GM12875 (cell line): ENCODE measurements around the gene OAS2.

ENCODE experiments used
- H3K4me3 ChIP-seq: one replicate; pipeline ENCODE4 v1.5.1; 2011; ENCODE audit warnings: low read depth, low read length, control low read depth
- TF ChIP-seq, protein P1 (sequence below): IDR thresholded peaks from 2 replicates; pipeline ENCODE4 v1.5.1; 2011; ENCODE audit warnings: low read depth, mild to moderate bottlenecking, control low read depth, inconsistent platforms, low read length, moderate library complexity, borderline replicate concordance; ENCODE audit not compliant: insufficient read depth

OAS2 gene

DNA sequence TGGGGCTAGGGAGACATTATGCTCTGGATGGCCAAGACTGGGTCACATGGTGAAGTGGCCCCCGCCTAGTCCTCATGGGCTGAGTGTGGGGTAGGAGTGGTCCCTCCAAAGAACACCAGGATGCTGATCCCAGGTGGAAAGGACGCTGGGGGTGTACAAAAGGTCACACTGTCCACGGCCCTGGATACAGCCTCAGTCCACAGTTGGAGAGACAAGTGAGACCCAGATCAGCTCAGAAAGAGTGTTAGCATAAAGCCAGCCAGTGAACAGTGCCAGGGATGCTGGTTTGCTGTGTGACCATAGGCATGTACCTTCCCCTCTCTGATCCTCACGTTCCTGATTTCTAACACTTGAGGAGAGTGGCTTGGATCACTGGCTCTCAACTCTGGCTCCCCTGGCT lies 13.4 kb upstream of the OAS2 start:
- TF ChIP-seq, protein P1, sequence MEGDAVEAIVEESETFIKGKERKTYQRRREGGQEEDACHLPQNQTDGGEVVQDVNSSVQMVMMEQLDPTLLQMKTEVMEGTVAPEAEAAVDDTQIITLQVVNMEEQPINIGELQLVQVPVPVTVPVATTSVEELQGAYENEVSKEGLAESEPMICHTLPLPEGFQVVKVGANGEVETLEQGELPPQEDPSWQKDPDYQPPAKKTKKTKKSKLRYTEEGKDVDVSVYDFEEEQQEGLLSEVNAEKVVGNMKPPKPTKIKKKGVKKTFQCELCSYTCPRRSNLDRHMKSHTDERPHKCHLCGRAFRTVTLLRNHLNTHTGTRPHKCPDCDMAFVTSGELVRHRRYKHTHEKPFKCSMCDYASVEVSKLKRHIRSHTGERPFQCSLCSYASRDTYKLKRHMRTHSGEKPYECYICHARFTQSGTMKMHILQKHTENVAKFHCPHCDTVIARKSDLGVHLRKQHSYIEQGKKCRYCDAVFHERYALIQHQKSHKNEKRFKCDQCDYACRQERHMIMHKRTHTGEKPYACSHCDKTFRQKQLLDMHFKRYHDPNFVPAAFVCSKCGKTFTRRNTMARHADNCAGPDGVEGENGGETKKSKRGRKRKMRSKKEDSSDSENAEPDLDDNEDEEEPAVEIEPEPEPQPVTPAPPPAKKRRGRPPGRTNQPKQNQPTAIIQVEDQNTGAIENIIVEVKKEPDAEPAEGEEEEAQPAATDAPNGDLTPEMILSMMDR: no peak

DNA sequence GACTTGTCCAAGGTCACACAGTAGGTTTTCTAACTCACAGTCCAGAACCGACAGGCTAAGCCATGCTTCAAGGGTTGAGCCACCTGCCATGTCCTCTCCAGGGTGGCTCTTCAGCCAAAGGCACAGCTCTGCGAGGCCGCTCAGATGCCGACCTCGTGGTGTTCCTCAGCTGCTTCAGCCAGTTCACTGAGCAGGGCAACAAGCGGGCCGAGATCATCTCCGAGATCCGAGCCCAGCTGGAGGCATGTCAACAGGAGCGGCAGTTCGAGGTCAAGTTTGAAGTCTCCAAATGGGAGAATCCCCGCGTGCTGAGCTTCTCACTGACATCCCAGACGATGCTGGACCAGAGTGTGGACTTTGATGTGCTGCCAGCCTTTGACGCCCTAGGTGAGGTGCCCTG lies 12.7 kb upstream of the OAS2 start:
- H3K4me3 ChIP-seq: no peak overlapping the region
- TF ChIP-seq, protein P1: no peak

More for the DNA sequence above, 13.4 kb upstream of the OAS2 start:
- H3K4me3 ChIP-seq: no peak overlapping the region

DNA sequence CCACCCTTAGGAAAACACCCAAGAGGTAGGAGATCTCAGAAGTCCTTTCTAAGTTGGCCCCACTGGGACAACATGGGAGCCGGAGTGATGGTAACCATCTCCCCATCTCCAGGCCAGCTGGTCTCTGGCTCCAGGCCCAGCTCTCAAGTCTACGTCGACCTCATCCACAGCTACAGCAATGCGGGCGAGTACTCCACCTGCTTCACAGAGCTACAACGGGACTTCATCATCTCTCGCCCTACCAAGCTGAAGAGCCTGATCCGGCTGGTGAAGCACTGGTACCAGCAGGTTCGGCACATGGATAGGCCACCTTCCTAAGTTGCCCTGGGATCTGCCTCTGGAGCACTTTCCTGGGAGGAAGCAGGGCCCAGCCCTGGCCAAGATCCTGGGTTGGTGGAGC lies 11.0 kb upstream of the OAS2 start:
- TF ChIP-seq, protein P1: no peak
- no peak overlapping the region for H3K4me3 ChIP-seq

DNA sequence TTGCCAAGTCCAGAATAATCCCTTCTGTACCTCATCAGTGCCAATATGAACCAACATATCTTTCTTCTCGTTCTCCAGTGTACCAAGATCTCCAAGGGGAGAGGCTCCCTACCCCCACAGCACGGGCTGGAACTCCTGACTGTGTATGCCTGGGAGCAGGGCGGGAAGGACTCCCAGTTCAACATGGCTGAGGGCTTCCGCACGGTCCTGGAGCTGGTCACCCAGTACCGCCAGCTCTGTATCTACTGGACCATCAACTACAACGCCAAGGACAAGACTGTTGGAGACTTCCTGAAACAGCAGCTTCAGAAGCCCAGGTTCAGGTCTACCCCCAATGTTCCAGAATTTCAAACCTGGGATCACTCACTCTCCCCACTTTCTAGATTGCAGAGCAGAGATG lies 10.5 kb upstream of the OAS2 start:
- no peak overlapping the region for H3K4me3 ChIP-seq
- TF ChIP-seq, protein P1: no peak

DNA sequence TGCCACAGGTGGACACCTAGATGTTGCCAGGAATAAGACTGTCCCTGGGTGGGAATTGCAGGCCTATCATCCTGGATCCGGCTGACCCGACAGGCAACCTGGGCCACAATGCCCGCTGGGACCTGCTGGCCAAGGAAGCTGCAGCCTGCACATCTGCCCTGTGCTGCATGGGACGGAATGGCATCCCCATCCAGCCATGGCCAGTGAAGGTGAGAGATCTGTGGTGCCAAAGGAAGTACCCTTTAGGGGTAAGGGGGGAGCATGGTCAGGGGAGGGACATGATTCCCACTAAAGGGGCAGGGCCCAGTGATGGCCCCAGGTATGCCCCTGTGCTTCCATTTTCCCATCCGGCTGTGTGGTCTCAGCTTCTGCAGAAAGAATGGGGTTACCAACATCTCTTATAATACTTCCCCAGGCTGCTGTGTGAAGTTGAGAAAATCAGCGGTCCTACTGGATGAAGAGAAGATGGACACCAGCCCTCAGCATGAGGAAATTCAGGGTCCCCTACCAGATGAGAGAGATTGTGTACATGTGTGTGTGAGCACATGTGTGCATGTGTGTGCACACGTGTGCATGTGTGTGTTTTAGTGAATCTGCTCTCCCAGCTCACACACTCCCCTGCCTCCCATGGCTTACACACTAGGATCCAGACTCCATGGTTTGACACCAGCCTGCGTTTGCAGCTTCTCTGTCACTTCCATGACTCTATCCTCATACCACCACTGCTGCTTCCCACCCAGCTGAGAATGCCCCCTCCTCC lies 8.6 kb upstream of the OAS2 start:
- TF ChIP-seq, protein P1: no peak
- H3K4me3 ChIP-seq: no peak overlapping the region

DNA sequence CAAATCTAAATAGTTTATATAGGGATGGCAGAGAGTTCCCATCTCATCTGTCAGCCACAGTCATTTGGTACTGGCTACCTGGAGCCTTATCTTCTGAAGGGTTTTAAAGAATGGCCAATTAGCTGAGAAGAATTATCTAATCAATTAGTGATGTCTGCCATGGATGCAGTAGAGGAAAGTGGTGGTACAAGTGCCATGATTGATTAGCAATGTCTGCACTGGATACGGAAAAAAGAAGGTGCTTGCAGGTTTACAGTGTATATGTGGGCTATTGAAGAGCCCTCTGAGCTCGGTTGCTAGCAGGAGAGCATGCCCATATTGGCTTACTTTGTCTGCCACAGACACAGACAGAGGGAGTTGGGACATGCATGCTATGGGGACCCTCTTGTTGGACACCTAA lies 7.9 kb upstream of the OAS2 start:
- H3K4me3 ChIP-seq: no peak overlapping the region
- TF ChIP-seq, protein P1: no peak

DNA sequence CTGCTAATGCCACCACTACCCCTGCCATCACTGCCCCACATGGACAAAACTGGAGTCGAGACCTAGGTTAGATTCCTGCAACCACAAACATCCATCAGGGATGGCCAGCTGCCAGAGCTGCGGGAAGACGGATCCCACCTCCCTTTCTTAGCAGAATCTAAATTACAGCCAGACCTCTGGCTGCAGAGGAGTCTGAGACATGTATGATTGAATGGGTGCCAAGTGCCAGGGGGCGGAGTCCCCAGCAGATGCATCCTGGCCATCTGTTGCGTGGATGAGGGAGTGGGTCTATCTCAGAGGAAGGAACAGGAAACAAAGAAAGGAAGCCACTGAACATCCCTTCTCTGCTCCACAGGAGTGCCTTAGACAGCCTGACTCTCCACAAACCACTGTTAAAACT lies 7.1 kb upstream of the OAS2 start:
- TF ChIP-seq, protein P1: no peak
- no peak overlapping the region for H3K4me3 ChIP-seq
